ENCODE results near the gene NBEAL1. TPM values are rescaled to one million over a fixed set of nuclear protein-coding genes. Genes with fewer than 3 reads are reported as not detected.
"Not testable (repeated sequence)": the region's sequence is repeated elsewhere in the genome, so short reads cannot be mapped to it uniquely, and the experiment has no call there.

Gene NBEAL1
- total and polyA plus RNA-seq, 12 donors: 2.5 to 24.5 (median 17.9) TPM

- Histone ChIP-seq H3K4me1 (no peaks in the 10 kb centered on the region), H3K36me3 (peaks cover 0 to 100% (median 51%) of the 10 kb centered on the region in 9 donors)
- no peak for DNase-seq
Measured at GRCh38 chr2:203112342-203112741, 97.7 kb downstream of the NBEAL1 start.

DNA sequence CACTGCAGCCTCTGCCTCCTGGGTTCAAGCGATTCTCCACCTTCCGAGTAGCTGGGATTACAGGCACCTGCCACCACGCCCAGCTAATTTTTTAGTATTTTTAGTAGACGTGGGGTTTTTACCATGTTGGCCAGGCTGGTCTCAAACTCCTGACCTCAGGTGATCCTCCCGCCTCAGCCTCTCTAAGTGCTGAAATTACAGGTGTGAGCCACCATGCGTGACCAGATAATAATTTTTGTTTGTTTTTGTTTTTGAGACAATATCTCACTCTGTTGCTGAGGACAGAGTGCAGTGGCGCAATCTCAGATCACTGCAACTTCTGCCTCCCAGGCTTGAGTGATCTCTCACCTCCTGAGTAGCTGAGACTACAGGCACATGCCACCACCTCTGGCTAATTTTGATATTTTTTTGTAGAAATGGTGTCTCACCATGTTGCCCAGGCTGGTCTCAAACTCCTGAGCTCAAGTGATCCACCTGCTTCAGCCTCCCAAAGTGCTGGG lies 100.6 kb downstream of the NBEAL1 start:
- intact Hi-C loops (cut with DNase I); H3K4me1 ChIP-seq; H3K27ac ChIP-seq; DNase-seq; ATAC-seq; H3K27me3 ChIP-seq; H3K9me3 ChIP-seq; H3K4me3 ChIP-seq: not testable (repeated sequence)
- WGBS, 2 donors: 96 to 98% methylated on average over 7 of the region's 7 CpGs
- H3K36me3 ChIP-seq: peaks cover 0 to 99% (median 35%) of the 10 kb centered on the region in 9 donors

More at GRCh38 chr2:203112342-203112741, 97.7 kb downstream of the NBEAL1 start:
- WGBS, 2 donors: 96 to 97% methylated on average over 2 of the region's 2 CpGs
- no peak for ATAC-seq
- Histone ChIP-seq H3K27me3 (no peaks in the 10 kb centered on the region), H3K4me3 (no peak overlapping the region), H3K27ac (no peak overlapping the region), H3K9me3 (no peaks in the 10 kb centered on the region)
- TF ChIP-seq CTCF (IDR thresholded peaks at IDR 0.05): no peak
- intact Hi-C loops (cut with DNase I): no loop called here

GRCh38 chr2:203122317-203122986 lies 107.8 kb downstream of the NBEAL1 start:
- intact Hi-C loops (cut with DNase I): loop anchor here in 1 of 10 donors (10.0 kb wide), 1 partner anchor 548 kb away; no protein-coding TSS in a partner anchor
- H3K27me3 ChIP-seq: no peaks in the 10 kb centered on the region
- WGBS, 2 donors: 82 to 88% methylated on average over 1 of the region's 1 CpG
- H3K27ac ChIP-seq: no peak overlapping the region
- ATAC-seq (no peak), DNase-seq (no peak)
- no peaks in the 10 kb centered on the region for H3K4me1 ChIP-seq
- no peak overlapping the region for H3K4me3 ChIP-seq
- peak in 5 of 9 donors; percentile 2 to 29 (median 26) for TF ChIP-seq CTCF (IDR thresholded peaks at IDR 0.05)
- H3K36me3 ChIP-seq: peaks cover 0 to 98% (median 36%) of the 10 kb centered on the region in 9 donors
- no peaks in the 10 kb centered on the region for H3K9me3 ChIP-seq

GRCh38 chr2:203126996-203127395 lies 112.3 kb downstream of the NBEAL1 start:
- no peak overlapping the region for H3K27ac ChIP-seq
- H3K4me3 ChIP-seq: no peak overlapping the region
- DNase-seq (no peak), ATAC-seq (no peak)
- H3K36me3 ChIP-seq: peaks cover 4 to 100% (median 46%) of the 10 kb centered on the region in 9 donors
- WGBS, 2 donors: 96% methylated on average over 2 of the region's 2 CpGs
- H3K9me3 ChIP-seq: no peaks in the 10 kb centered on the region
- no peaks in the 10 kb centered on the region for H3K4me1 ChIP-seq
- intact Hi-C loops (cut with DNase I): loop anchor here in 1 of 10 donors (10.0 kb wide), 1 partner anchor 552 kb away; no protein-coding TSS in a partner anchor
- TF ChIP-seq CTCF (IDR thresholded peaks at IDR 0.05): no peak
- H3K27me3 ChIP-seq: no peaks in the 10 kb centered on the region

GRCh38 chr2:203135105-203135504 lies 120.4 kb downstream of the NBEAL1 start:
- ATAC-seq (no peak), DNase-seq (no peak)
- H3K9me3 ChIP-seq: no peaks in the 10 kb centered on the region
- no peaks in the 10 kb centered on the region for H3K4me1 ChIP-seq
- H3K27me3 ChIP-seq: no peaks in the 10 kb centered on the region
- no peak overlapping the region for H3K27ac ChIP-seq
- no peak overlapping the region for H3K4me3 ChIP-seq
- intact Hi-C loops (cut with DNase I): no loop called here
- peaks cover 0 to 100% (median 20%) of the 10 kb centered on the region in 9 donors for H3K36me3 ChIP-seq
- no peak for TF ChIP-seq CTCF (IDR thresholded peaks at IDR 0.05)
- 90 to 97% methylated on average over 4 of the region's 4 CpGs for WGBS, 2 donors

Data from heart right ventricle (tissue), 16 donors.